ENCODE measurements around the gene NHLH1. TPM values are rescaled to one million over a fixed set of nuclear protein-coding genes. Genes with fewer than 3 reads are reported as not detected.

The NHLH1 gene
- 0.11 TPM in 1 of 2 replicates, not detected in the other for total RNA-seq (2016; rRNA removed; fragmentation: Illumina TruSeq; extraction: Trizol)
- not detected in 2 replicates for total RNA-seq (2016; cell fraction: cytosol; rRNA removed; fragmentation: Illumina TruSeq; extraction: Trizol; ENCODE audit: low read depth)
- not detected in 2 replicates for total RNA-seq (2016; cell fraction: insoluble cytoplasmic fraction; rRNA removed; fragmentation: Illumina TruSeq; extraction: Trizol)
- total RNA-seq (2016; cell fraction: membrane; rRNA removed; fragmentation: Illumina TruSeq; extraction: Trizol), result not detected in 2 replicates
- 0.19 and 0.22 TPM in 2 replicates for total RNA-seq (2016; cell fraction: nucleus; rRNA removed; fragmentation: Illumina TruSeq; extraction: Trizol)
- polyA plus RNA-seq (2011; rRNA removed), result 0.44 and 0.57 TPM in 2 replicates
- polyA plus RNA-seq (2011; cell fraction: cytosol; rRNA removed), result 0.15 and 0.19 TPM in 2 replicates
- 0.93 and 1.1 TPM in 2 replicates for polyA plus RNA-seq (2011; cell fraction: nucleus; rRNA removed)
- 0.19 and 0.24 TPM in 2 replicates for polyA plus RNA-seq (2012)
- polyA plus RNA-seq (2016; cell fraction: cytosol; fragmentation: Illumina TruSeq; extraction: Trizol; ENCODE audit: low read depth), result 0.05 TPM in 1 of 2 replicates, not detected in the other
- polyA plus RNA-seq (2016; cell fraction: insoluble cytoplasmic fraction; fragmentation: Illumina TruSeq; extraction: Trizol; ENCODE audit: low read depth), result 0.12 TPM in 1 of 2 replicates, not detected in the other
- polyA plus RNA-seq (2016; cell fraction: membrane; fragmentation: Illumina TruSeq; extraction: Trizol; ENCODE audit: low read depth), result not detected in 2 replicates
- 1.00 and 1.1 TPM in 2 replicates for polyA plus RNA-seq (2016; cell fraction: nucleus; fragmentation: Illumina TruSeq; extraction: Trizol; ENCODE audit: insufficient read depth, low read depth)
- polyA minus RNA-seq (2011; rRNA and poly(A)+ RNA removed; ENCODE audit: low replicate concordance), result 0.52 and 1.1 TPM in 2 replicates
- polyA minus RNA-seq (2011; cell fraction: cytosol; rRNA and poly(A)+ RNA removed), result not detected in 2 replicates
- 0.62 and 0.77 TPM in 2 replicates for polyA minus RNA-seq (2011; cell fraction: nucleus; rRNA and poly(A)+ RNA removed)
- percentile 35 among the genes with signal in this experiment for Bru-seq, nascent RNA
- BruChase-seq, experiment 1, labeled RNA remaining after a 6-hour chase, result percentile 43 among the genes with signal in this experiment
- percentile 48 among the genes with signal in this experiment for BruChase-seq, experiment 2, labeled RNA remaining after a 2-hour chase
- long read RNA-seq, experiment 1, result 0 reads
- long read RNA-seq, experiment 2, result 0 reads

- no peaks in the 10 kb centered on the region for H3K79me2 ChIP-seq (ENCODE audit: insufficient read depth, low read length)
- H4K20me1 ChIP-seq (ENCODE audit: insufficient read depth, low read length), result no peaks in the 10 kb centered on the region
- FAIRE-seq (no peak), DNase-seq (ENCODE audit: low spot score) (no peak), ATAC-seq (peak; percentile 30)
- CTCF ChIA-PET (ENCODE audit: low intra/inter-chr PET ratio, low total read pairs), result no interaction called here
- H3K27me3 ChIP-seq (ENCODE audit: control insufficient read depth in 1 of 2, insufficient read depth in 2 of 2, low read length in 2 of 2), result no peaks in the 10 kb centered on the region
- H3K36me3 ChIP-seq (replicated peaks in 1 of 2; ENCODE audit: control insufficient read depth in 1 of 2, insufficient read depth in 2 of 2, low read length in 2 of 2), result no peaks in the 10 kb centered on the region
- no peak within 1 kb of the TSS for H3K27ac ChIP-seq (ENCODE audit: extremely low read length, insufficient read depth, low read length)
- peaks cover 9% of the 10 kb centered on the region for H3K4me1 ChIP-seq (ENCODE audit: insufficient read depth, low read length)
- H3K9ac ChIP-seq (ENCODE audit: insufficient read depth, low read depth, low read length), result no peak within 1 kb of the TSS
- H3K4me3 ChIP-seq (replicated peaks in 1 of 3; ENCODE audit: insufficient read depth in 1 of 3, low read depth in 2 of 3, low read length in 3 of 3), result no peak within 1 kb of the TSS
- H3K4me2 ChIP-seq (ENCODE audit: low read depth, low read length), result no peak within 1 kb of the TSS
- no peak for TF ChIP-seq ZBTB8A (CRISPR knock-in tag; IDR thresholded peaks at IDR 0.05; ENCODE audit: borderline replicate concordance, low read depth)
- no peak for TF ChIP-seq NCOR1 (IDR thresholded peaks at IDR 0.05; ENCODE audit: borderline replicate concordance, low read length)
- TF ChIP-seq ZNF513 (CRISPR knock-in tag; conservative IDR thresholded peaks at IDR 0.05), result no peak
- no peak for TF ChIP-seq SMARCE1 (IDR thresholded peaks at IDR 0.05; ENCODE audit: borderline replicate concordance)
- no peak for TF ChIP-seq ZNF230 (CRISPR knock-in tag; IDR thresholded peaks at IDR 0.05)
- no peak for TF ChIP-seq TBP (CRISPR knock-in tag; IDR thresholded peaks at IDR 0.05)
- TF ChIP-seq KDM5B (CRISPR knock-in tag; IDR thresholded peaks at IDR 0.05; ENCODE audit: borderline replicate concordance), result no peak
- TF ChIP-seq NBN (conservative IDR thresholded peaks at IDR 0.05), result no peak
- no peak for TF ChIP-seq ZEB1 (IDR thresholded peaks at IDR 0.05; ENCODE audit: insufficient replicate concordance, low read depth)
- TF ChIP-seq ATM (IDR thresholded peaks at IDR 0.05; ENCODE audit: borderline replicate concordance), result no peak
- TF ChIP-seq POGZ (CRISPR knock-in tag; IDR thresholded peaks at IDR 0.05), result no peak
- no peak for TF ChIP-seq DPF2 (CRISPR knock-in tag; IDR thresholded peaks at IDR 0.05; ENCODE audit: borderline replicate concordance, low read depth)
- TF ChIP-seq ZNF713 (CRISPR knock-in tag; IDR thresholded peaks at IDR 0.05), result no peak
- no peak for TF ChIP-seq ZNF674 (CRISPR knock-in tag; IDR thresholded peaks at IDR 0.05; ENCODE audit: low read depth)
- TF ChIP-seq ZFP36L2 (CRISPR knock-in tag; IDR thresholded peaks at IDR 0.05), result no peak
- no peak for TF ChIP-seq ZNF7 (CRISPR knock-in tag; IDR thresholded peaks at IDR 0.05)
- no peak for TF ChIP-seq HNRNPUL1 (IDR thresholded peaks at IDR 0.05; ENCODE audit: low read depth, low read length)
- intact Hi-C loops (cut with micrococcal nuclease; ENCODE audit: unreplicated experiment), result no loop called here
- H2AFZ ChIP-seq (ENCODE audit: low read length), result no peak within 1 kb of the TSS
- POLR2A ChIA-PET, result no interaction called here
- in situ Hi-C loops (cut with HindIII; ENCODE audit: extremely low pct_ligation_motif_present, low pct_unique_long_range_greater_than_20kb), result no loop called here
- no TSS peak for BruUV-seq (replicated peaks)
- H3K9me3 ChIP-seq (ENCODE audit: low read length), result no peaks in the 10 kb centered on the region
- WGBS (ENCODE audit: low lambda C conversion rate), result 41% methylated on average over 10 of the region's 15 CpGs
Measured at GRCh38 chr1:160366731-160367515, at the start of gene NHLH1. Gene NHLH1 (plus strand): TSS chr1:160367071. CDS start chr1:160370732, 3,661 bp downstream.
